Calu3 (cell line): ENCODE data around the gene ABR. TPM values are rescaled to one million over a fixed set of nuclear protein-coding genes. Genes with fewer than 3 reads are reported as not detected.

ENCODE experiments used
- BruUV-seq: library from RNA; stranded (reverse); fragments of 400-500 nt; replicated peaks from 2 replicates; lab custom pipeline; 2021; lab: Mats Ljungman, UMichigan
- CTCF ChIA-PET: fragments of 300-600 bp; sonication (Branson Sonifier 250); formaldehyde crosslinking; loops from one replicate; lab custom pipeline; 2022; ENCODE audit warnings: antibody characterized with exemption; lab: Charles Lee
- DNase-seq: peaks from one replicate; pipeline ENCODE4 v3.0.0; 2022
- H3K27ac Mint-ChIP-seq: one replicate; pipeline ENCODE4 v1.8.0; 2022; ENCODE audit warnings: mixed read lengths; ENCODE audit not compliant: unreplicated experiment
- H3K27me3 Mint-ChIP-seq: one replicate; pipeline ENCODE4 v1.8.0; 2022; ENCODE audit warnings: mixed read lengths; ENCODE audit not compliant: unreplicated experiment
- H3K36me3 Mint-ChIP-seq: one replicate; pipeline ENCODE4 v1.8.0; 2022; ENCODE audit warnings: mild to moderate bottlenecking, moderate library complexity, mixed read lengths; ENCODE audit not compliant: insufficient read depth, unreplicated experiment
- H3K4me1 Mint-ChIP-seq: one replicate; pipeline ENCODE4 v1.8.0; 2022; ENCODE audit warnings: mild to moderate bottlenecking, low read depth, mixed read lengths; ENCODE audit not compliant: unreplicated experiment
- H3K4me3 Mint-ChIP-seq: one replicate; pipeline ENCODE4 v1.8.0; 2022; ENCODE audit warnings: mild to moderate bottlenecking, low read depth, moderate library complexity, mixed read lengths; ENCODE audit not compliant: unreplicated experiment
- H3K9me3 Mint-ChIP-seq: one replicate; pipeline ENCODE4 v1.8.0; 2022; ENCODE audit warnings: low read depth, mixed read lengths; ENCODE audit not compliant: unreplicated experiment
- CTCF ChIP-seq: fragments of 200-600 bp; IDR thresholded peaks from one replicate; pipeline ENCODE4 v1.8.0; 2022; ENCODE audit warnings: antibody characterized with exemption; ENCODE audit not compliant: unreplicated experiment
- intact Hi-C: fragments of 100-400 bp; cut with micrococcal nuclease; formaldehyde crosslinking; loops from one replicate; pipeline ENCODE4 v1.10.0; 2022; ENCODE audit not compliant: unreplicated experiment
- total RNA-seq: library from RNA; stranded (reverse); gene quantifications from 2 replicates; pipeline ENCODE4 v1.2.3, GENCODE V29; 2022

The ABR gene
- total RNA-seq, 1 experiment from 2014 or later: 92.7 TPM

GRCh38 chr17:1223662-1224061 is 43.9 kb upstream of the ABR start:
- Mint-ChIP-seq H3K4me3 (no peak overlapping the region), H3K4me1 (peaks cover 8% of the 10 kb centered on the region), H3K27me3 (peaks cover 32% of the 10 kb centered on the region), H3K27ac (no peak overlapping the region), H3K9me3 (no peaks in the 10 kb centered on the region), H3K36me3 (peaks cover 12% of the 10 kb centered on the region)
- intact Hi-C loops: no loop called here
- no peak for DNase-seq
- no peak for TF ChIP-seq CTCF
- BruUV-seq: no TSS peak
- CTCF ChIA-PET: no interaction called here

GRCh38 chr17:1222321-1222720 is 42.5 kb upstream of the ABR start:
- TF ChIP-seq CTCF: no peak
- CTCF ChIA-PET: no interaction called here
- Mint-ChIP-seq H3K4me3 (no peak overlapping the region), H3K4me1 (no peaks in the 10 kb centered on the region), H3K36me3 (no peaks in the 10 kb centered on the region), H3K9me3 (no peaks in the 10 kb centered on the region), H3K27ac (no peak overlapping the region), H3K27me3 (peaks cover 19% of the 10 kb centered on the region)
- BruUV-seq: no TSS peak
- intact Hi-C loops: no loop called here
- DNase-seq: no peak

GRCh38 chr17:1221209-1221608 is 41.4 kb upstream of the ABR start:
- Mint-ChIP-seq H3K27ac (no peak overlapping the region), H3K36me3 (no peaks in the 10 kb centered on the region), H3K4me1 (peaks cover 6% of the 10 kb centered on the region), H3K27me3 (peaks cover 17% of the 10 kb centered on the region), H3K9me3 (no peaks in the 10 kb centered on the region), H3K4me3 (no peak overlapping the region)
- CTCF ChIA-PET: interaction anchor here (0.6 kb wide), 1 partner anchor 12 kb away, joined by 4 read pairs; no protein-coding TSS in a partner anchor
- intact Hi-C loops: no loop called here
- TF ChIP-seq CTCF: no peak
- BruUV-seq: no TSS peak
- no peak for DNase-seq

GRCh38 chr17:1220346-1220745 is 40.6 kb upstream of the ABR start:
- no TSS peak for BruUV-seq

More at GRCh38 chr17:1220346-1220745, 40.6 kb upstream of the ABR start:
- H3K9me3 Mint-ChIP-seq: no peaks in the 10 kb centered on the region
- H3K27me3 Mint-ChIP-seq: peaks cover 10% of the 10 kb centered on the region
- CTCF ChIA-PET: no interaction called here
- DNase-seq: no peak
- intact Hi-C loops: no loop called here
- no peak overlapping the region for H3K4me3 Mint-ChIP-seq
- H3K4me1 Mint-ChIP-seq: peaks cover 9% of the 10 kb centered on the region
- H3K27ac Mint-ChIP-seq: no peak overlapping the region
- no peaks in the 10 kb centered on the region for H3K36me3 Mint-ChIP-seq
- TF ChIP-seq CTCF: no peak
